ENCODE measurements around the gene HLCS.

DNA sequence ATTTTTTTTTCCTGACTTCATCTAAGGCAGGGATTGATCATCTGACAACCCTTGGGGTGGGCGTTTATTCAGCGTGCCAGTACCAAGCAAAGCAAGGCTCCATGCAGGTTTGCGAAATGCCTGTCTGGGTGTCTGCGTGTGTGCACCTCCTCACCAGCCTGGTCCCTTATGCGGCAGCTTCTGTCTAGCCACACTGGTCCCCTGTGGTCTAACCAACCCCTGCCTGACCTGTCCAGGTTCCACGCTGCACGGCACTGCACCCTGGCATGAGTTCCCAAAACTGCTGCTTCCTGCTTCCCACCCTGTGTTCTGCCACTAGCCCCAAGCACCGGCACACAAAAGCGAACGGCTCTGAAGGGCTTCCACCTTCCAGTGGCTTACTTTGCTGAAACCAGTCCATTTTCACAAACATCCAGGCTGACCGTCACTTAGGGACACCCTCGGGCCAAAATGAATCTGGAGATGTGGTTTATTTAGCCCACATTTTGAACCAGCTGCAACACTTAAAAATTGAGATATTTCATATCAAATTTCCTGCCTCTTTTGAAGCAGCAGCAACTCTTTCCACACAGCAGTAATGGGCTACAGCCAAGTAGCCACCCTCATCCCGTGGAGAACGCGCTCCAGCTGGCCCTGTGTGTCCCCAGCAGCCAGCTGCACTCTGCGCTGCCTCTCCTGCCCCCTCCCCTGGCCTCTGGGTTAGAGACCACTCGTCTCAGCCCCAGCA lies 55.7 kb downstream of the HLCS start:
- TF ChIP-seq POLR2AphosphoS5 (IDR thresholded peaks at IDR 0.05) (no peak), POLR2A (IDR thresholded peaks at IDR 0.05) (no peak)
- TF ChIP-seq, protein P1, sequence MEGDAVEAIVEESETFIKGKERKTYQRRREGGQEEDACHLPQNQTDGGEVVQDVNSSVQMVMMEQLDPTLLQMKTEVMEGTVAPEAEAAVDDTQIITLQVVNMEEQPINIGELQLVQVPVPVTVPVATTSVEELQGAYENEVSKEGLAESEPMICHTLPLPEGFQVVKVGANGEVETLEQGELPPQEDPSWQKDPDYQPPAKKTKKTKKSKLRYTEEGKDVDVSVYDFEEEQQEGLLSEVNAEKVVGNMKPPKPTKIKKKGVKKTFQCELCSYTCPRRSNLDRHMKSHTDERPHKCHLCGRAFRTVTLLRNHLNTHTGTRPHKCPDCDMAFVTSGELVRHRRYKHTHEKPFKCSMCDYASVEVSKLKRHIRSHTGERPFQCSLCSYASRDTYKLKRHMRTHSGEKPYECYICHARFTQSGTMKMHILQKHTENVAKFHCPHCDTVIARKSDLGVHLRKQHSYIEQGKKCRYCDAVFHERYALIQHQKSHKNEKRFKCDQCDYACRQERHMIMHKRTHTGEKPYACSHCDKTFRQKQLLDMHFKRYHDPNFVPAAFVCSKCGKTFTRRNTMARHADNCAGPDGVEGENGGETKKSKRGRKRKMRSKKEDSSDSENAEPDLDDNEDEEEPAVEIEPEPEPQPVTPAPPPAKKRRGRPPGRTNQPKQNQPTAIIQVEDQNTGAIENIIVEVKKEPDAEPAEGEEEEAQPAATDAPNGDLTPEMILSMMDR (IDR thresholded peaks at IDR 0.05), result no peak

Data from breast epithelium (tissue), 3 donors.